Osteocyte (in vitro differentiated cells): ENCODE data around the gene POLR3E. TPM values are rescaled to one million over a fixed set of nuclear protein-coding genes. Genes with fewer than 3 reads are reported as not detected.

Source experiments
- DNase-seq: peaks from one replicate; pipeline ENCODE4 v3.0.0; 2021; ENCODE audit warnings: mixed read lengths; ENCODE audit not compliant: unreplicated experiment; ENCODE audit errors: extremely low spot score
- H3K27ac Mint-ChIP-seq: one replicate; pipeline ENCODE4 v1.8.0; 2021; ENCODE audit warnings: mild to moderate bottlenecking, mixed read lengths; ENCODE audit not compliant: unreplicated experiment
- H3K27me3 Mint-ChIP-seq: one replicate; pipeline ENCODE4 v1.8.0; 2021; ENCODE audit warnings: mixed read lengths; ENCODE audit not compliant: unreplicated experiment
- H3K36me3 Mint-ChIP-seq: one replicate; pipeline ENCODE4 v1.8.0; 2021; ENCODE audit warnings: mixed read lengths; ENCODE audit not compliant: unreplicated experiment
- H3K4me1 Mint-ChIP-seq: one replicate; pipeline ENCODE4 v1.8.0; 2021; ENCODE audit warnings: mixed read lengths; ENCODE audit not compliant: unreplicated experiment
- H3K4me3 Mint-ChIP-seq: one replicate; pipeline ENCODE4 v1.8.0; 2021; ENCODE audit warnings: mild to moderate bottlenecking, moderate library complexity, mixed read lengths; ENCODE audit not compliant: unreplicated experiment
- H3K9me3 Mint-ChIP-seq: one replicate; pipeline ENCODE4 v1.8.0; 2021; ENCODE audit warnings: mixed read lengths; ENCODE audit not compliant: unreplicated experiment
- CTCF ChIP-seq: fragments of 200-600 bp; sonication (generic); IDR thresholded peaks from 2 replicates; pipeline ENCODE4 v1.5.0; 2021; ENCODE audit warnings: antibody characterized with exemption, mild to moderate bottlenecking, moderate library complexity
- total RNA-seq: library from RNA; stranded (reverse); gene quantifications from 2 replicates; pipeline ENCODE4 v1.2.1, GENCODE V29; 2021

POLR3E gene
- total RNA-seq, 1 donor from 2014 or later, result 34.4 TPM

DNA sequence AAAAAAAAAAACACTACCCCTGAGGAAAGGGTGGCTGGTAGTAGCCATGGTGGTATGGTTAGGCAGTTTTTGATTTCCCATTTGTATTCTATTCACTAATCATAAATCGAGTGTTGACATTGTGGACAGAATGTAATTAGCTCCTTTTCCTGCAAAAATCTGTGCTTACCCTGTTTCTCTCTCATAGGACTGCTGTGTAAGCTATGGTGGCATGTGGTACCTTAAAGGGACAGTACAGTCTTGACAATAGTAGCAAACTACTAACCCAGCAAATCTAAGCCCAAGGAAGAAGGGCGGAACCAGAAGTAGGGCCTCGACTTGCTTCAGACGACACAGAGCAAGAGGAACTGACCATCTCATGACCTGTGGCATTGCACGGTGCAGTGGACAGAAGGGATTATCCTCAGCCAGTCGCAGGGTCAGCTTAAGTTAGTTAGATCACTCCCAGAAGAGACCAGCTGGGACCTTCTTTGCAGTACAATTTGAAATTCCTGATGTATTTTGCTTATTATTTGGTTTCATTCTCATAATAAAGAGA is 36.3 kb downstream of the POLR3E start:
- Mint-ChIP-seq H3K27me3 (no peaks in the 10 kb centered on the region), H3K4me3 (no peak overlapping the region), H3K4me1 (peaks cover 3% of the 10 kb centered on the region), H3K9me3 (peaks cover 19% of the 10 kb centered on the region), H3K27ac (no peak overlapping the region), H3K36me3 (peaks cover 65% of the 10 kb centered on the region)
- TF ChIP-seq CTCF, result no peak
- peak; percentile 32 for DNase-seq

DNA sequence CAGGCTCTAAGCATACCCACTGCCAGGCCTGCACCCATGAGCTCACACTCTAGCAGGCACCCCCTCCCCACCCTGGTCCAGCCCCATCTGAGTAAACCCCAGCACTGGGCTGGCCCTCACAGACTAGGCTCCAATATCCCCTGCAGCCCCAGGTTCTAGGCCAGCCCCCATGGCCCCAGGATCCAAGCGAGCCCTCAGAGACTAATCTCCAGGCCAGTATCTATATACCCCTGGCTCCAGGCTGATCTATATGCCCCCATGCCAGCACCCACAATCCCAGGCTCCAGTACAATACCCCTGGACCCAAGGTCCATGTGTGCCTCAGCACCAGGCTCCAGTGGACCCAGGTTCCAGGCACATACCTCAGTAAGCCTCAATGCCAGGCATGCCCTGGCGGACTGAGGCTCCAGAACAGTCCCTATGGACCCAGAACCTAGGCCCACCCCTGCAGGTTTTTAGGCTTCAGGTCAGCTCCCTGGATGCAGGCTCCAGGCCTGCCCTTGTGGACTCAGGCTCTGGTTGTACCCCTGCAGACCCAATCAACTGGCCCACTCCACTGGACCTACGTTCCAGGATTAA is 38.5 kb downstream of the POLR3E start:
- TF ChIP-seq CTCF, result no peak
- Mint-ChIP-seq H3K4me3 (no peak overlapping the region), H3K27me3 (no peaks in the 10 kb centered on the region), H3K27ac (no peak overlapping the region), H3K9me3 (peaks cover 25% of the 10 kb centered on the region), H3K36me3 (peaks cover 70% of the 10 kb centered on the region), H3K4me1 (peaks cover 5% of the 10 kb centered on the region)
- DNase-seq, result no peak

DNA sequence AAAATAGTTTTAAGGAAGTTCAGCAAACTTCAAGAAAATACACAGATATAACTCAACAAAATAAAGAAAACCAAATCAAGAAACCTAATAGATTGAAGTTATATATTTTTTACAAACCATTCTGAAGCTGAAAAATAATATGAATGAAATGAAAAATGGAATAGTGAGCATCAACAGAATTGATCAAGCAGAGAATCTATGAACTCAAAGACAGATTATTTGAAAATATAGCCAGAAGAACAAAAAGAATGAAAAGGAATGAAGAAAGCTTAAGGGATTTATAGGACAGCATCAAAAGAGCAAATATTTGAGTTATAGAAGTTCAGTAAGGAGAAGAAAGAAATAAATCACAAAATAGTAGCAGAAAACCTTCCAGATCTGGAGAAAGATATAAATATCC is 39.4 kb downstream of the POLR3E start:
- H3K4me3 Mint-ChIP-seq, result no peak overlapping the region
- DNase-seq, result no peak
- H3K9me3 Mint-ChIP-seq, result peaks cover 31% of the 10 kb centered on the region
- H3K4me1 Mint-ChIP-seq, result peaks cover 5% of the 10 kb centered on the region
- H3K36me3 Mint-ChIP-seq, result peaks cover 71% of the 10 kb centered on the region
- no peak for TF ChIP-seq CTCF
- H3K27me3 Mint-ChIP-seq, result no peaks in the 10 kb centered on the region
- no peak overlapping the region for H3K27ac Mint-ChIP-seq

- Mint-ChIP-seq H3K4me3 (no peak overlapping the region), H3K4me1 (peaks cover 5% of the 10 kb centered on the region), H3K27me3 (no peaks in the 10 kb centered on the region), H3K27ac (no peak overlapping the region), H3K9me3 (peaks cover 33% of the 10 kb centered on the region), H3K36me3 (peaks cover 71% of the 10 kb centered on the region)
- no peak for TF ChIP-seq CTCF
- no peak for DNase-seq
These were observed 39.8 kb downstream of the POLR3E start for GRCh38 chr16:22337045-22337444.

DNA sequence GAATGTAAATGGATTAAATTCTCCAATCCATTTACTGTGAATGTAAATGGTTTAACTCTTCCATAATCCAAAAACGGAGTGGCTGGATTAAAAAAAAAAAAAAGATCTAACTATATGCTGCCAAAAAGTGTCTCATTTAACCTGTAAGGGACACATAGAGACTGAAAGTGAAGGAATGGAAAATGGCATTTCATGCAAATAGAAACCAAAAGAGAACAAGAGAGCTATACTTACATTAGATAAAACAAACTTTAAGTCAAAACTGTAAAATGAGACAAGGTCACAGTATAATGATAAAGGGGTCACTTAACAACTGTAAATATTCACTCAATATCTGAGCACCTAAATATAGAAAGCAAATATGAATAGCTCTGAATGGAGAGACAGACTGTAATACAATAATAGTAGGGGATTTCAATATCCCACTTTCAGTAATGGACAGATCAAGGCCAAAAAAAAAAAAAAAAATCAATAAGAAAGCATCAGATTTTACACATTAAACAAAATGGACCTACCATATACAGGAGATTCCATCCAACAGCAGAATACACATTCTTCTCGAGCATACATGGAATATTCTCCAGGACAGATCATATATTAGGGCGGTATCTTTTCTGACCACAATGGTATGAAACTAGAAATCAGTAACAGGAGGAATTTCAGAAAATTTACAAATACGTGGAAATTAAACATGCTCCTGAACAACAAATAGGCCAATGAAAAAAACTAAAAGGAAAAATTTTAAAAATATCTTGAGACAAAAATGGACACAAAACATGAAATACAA is 40.8 kb downstream of the POLR3E start:
- H3K36me3 Mint-ChIP-seq, result peaks cover 75% of the 10 kb centered on the region
- DNase-seq, result no peak
- H3K4me1 Mint-ChIP-seq, result peaks cover 5% of the 10 kb centered on the region
- H3K9me3 Mint-ChIP-seq, result peaks cover 33% of the 10 kb centered on the region
- no peak overlapping the region for H3K27ac Mint-ChIP-seq
- no peaks in the 10 kb centered on the region for H3K27me3 Mint-ChIP-seq
- H3K4me3 Mint-ChIP-seq, result no peak overlapping the region
- TF ChIP-seq CTCF, result no peak
